KG1 (cell line): ENCODE results near the gene MARS1.
A peak's percentile ranks its signal among the peaks of the same experiment; 100 is the strongest.
"Not testable (repeated sequence)": the region's sequence is repeated elsewhere in the genome, so short reads cannot be mapped to it uniquely, and the experiment has no call there.

Experiments
- DNase-seq: peaks from one replicate; lab custom pipeline; 2025; lab: John Stamatoyannopoulos, UW

Gene MARS1

GRCh38 chr12:57487597-57488401 lies at the start of gene MARS1:
Gene MARS1 (plus strand): TSS chr12:57488068. CDS start chr12:57488091, 23 bp downstream.
- DNase-seq: peak; percentile 70

GRCh38 chr12:57438400-57438799 lies 49.5 kb upstream of the MARS1 start:
- DNase-seq: no peak

- DNase-seq: no peak
These were observed 48.1 kb upstream of the MARS1 start for GRCh38 chr12:57439762-57440266.

GRCh38 chr12:57441393-57441792 lies 46.5 kb upstream of the MARS1 start:
- not testable (repeated sequence) for DNase-seq

- DNase-seq: no peak
These were observed 45.9 kb upstream of the MARS1 start for GRCh38 chr12:57441846-57442427.

GRCh38 chr12:57444337-57444736 lies 43.5 kb upstream of the MARS1 start:
- not testable (repeated sequence) for DNase-seq

GRCh38 chr12:57444744-57445143 lies 43.1 kb upstream of the MARS1 start:
- DNase-seq: no peak

- DNase-seq: no peak
These were observed 41.4 kb upstream of the MARS1 start for GRCh38 chr12:57446292-57446960.

- DNase-seq: no peak
These were observed 39.2 kb upstream of the MARS1 start for GRCh38 chr12:57448669-57449068.

GRCh38 chr12:57449375-57449774 lies 38.5 kb upstream of the MARS1 start:
- no peak for DNase-seq

- no peak for DNase-seq
These were observed 37.8 kb upstream of the MARS1 start for GRCh38 chr12:57450057-57450456.

- DNase-seq: no peak
These were observed 36.6 kb upstream of the MARS1 start for GRCh38 chr12:57451233-57451778.

- DNase-seq: no peak
These were observed 35.5 kb upstream of the MARS1 start for GRCh38 chr12:57452181-57452936.

- no peak for DNase-seq
These were observed 34.8 kb upstream of the MARS1 start for GRCh38 chr12:57452937-57453509.

GRCh38 chr12:57454213-57454565 lies 33.7 kb upstream of the MARS1 start:
- no peak for DNase-seq

- no peak for DNase-seq
These were observed 33.1 kb upstream of the MARS1 start, which contains the start of gene INHBE for GRCh38 chr12:57454566-57455373. Gene INHBE (plus strand): TSS chr12:57455307. CDS start chr12:57455537, 230 bp downstream.

GRCh38 chr12:57455374-57456144 lies 32.3 kb upstream of the MARS1 start:
- no peak for DNase-seq

GRCh38 chr12:57456145-57456700 lies 31.6 kb upstream of the MARS1 start:
- no peak for DNase-seq

- no peak for DNase-seq
These were observed 31.0 kb upstream of the MARS1 start for GRCh38 chr12:57456737-57457490.
